HG03460 (cell line): ENCODE data around the gene OTOG.

Experiments used
- ATAC-seq: cut with Tn5 transposase; IDR thresholded peaks from one replicate; pipeline ENCODE4 v1.9.1; 2021; ENCODE audit not compliant: unreplicated experiment

Gene OTOG

GRCh38 chr11:17581036-17581731, 34.1 kb downstream of the OTOG start:
- ATAC-seq, result no peak

GRCh38 chr11:17581732-17582053, 34.6 kb downstream of the OTOG start:
- no peak for ATAC-seq

- no peak for ATAC-seq
These were observed 39.0 kb downstream of the OTOG start for GRCh38 chr11:17585911-17586695.

GRCh38 chr11:17588166-17588565, 41.1 kb downstream of the OTOG start:
- ATAC-seq, result no peak

- no peak for ATAC-seq
These were observed 41.7 kb downstream of the OTOG start for GRCh38 chr11:17588721-17589120.

GRCh38 chr11:17590463-17590862, 43.4 kb downstream of the OTOG start:
- no peak for ATAC-seq

GRCh38 chr11:17591293-17591692, 44.2 kb downstream of the OTOG start:
- no peak for ATAC-seq

GRCh38 chr11:17593466-17594245, 46.6 kb downstream of the OTOG start:
- no peak for ATAC-seq

GRCh38 chr11:17594686-17595192, 47.7 kb downstream of the OTOG start:
- no peak for ATAC-seq

- ATAC-seq, result no peak
These were observed 48.7 kb downstream of the OTOG start for GRCh38 chr11:17595526-17596309.

GRCh38 chr11:17596310-17596669, 49.2 kb downstream of the OTOG start:
- ATAC-seq, result no peak

- ATAC-seq, result no peak
These were observed 49.7 kb downstream of the OTOG start for GRCh38 chr11:17596711-17597110.

GRCh38 chr11:17597770-17598169, 50.7 kb downstream of the OTOG start:
- ATAC-seq, result no peak

GRCh38 chr11:17598700-17599459, 51.8 kb downstream of the OTOG start:
- ATAC-seq, result peak; percentile 89

- ATAC-seq, result no peak
These were observed 52.4 kb downstream of the OTOG start for GRCh38 chr11:17599460-17599925.

- no peak for ATAC-seq
These were observed 53.5 kb downstream of the OTOG start for GRCh38 chr11:17600316-17601255.

GRCh38 chr11:17601256-17601671, 54.2 kb downstream of the OTOG start:
- no peak for ATAC-seq

GRCh38 chr11:17601676-17602075, 54.6 kb downstream of the OTOG start:
- no peak for ATAC-seq
